K562 (cell line): ENCODE measurements around the gene CDC42EP2. TPM values are rescaled to one million over a fixed set of nuclear protein-coding genes. Genes with fewer than 3 reads are reported as not detected.

Experiments
- ATAC-seq: fragments of 200-7000 bp; cut with Tn5 transposase; 3 replicates; pipeline ENCODE4 v1.9.1; 2020; ENCODE audit warnings: moderate library complexity
- BruUV-seq: library from RNA; stranded (reverse); fragments of 400-500 nt; replicated peaks from 2 replicates; lab custom pipeline; 2021; lab: Mats Ljungman, UMichigan
- CTCF ChIA-PET: fragments of 300-600 bp; formaldehyde crosslinking; extraction: SDS; loops from one replicate; lab custom pipeline; 2021; ENCODE audit warnings: low intra/inter-chr PET ratio; lab: Yijun Ruan, JAX
- POLR2A ChIA-PET: fragments of 300-600, 350-650 bp; sonication (Branson Sonifier 250); formaldehyde crosslinking; extraction: SDS; loops from one replicate; lab custom pipeline; 2021; ENCODE audit warnings: antibody characterized with exemption, inconsistent platforms; lab: Yijun Ruan, JAX
- DNase-seq, 4 experiments: peaks; one replicate each; pipeline versions ENCODE4 v3.0.0 to v3.0.0-alpha.2; 2011 to 2018; ENCODE audit warnings: low spot score in 3 of 4, mixed read lengths in 3 of 4; ENCODE audit errors: extremely low read depth in 1 of 4
- FAIRE-seq: peaks from 2 replicates; lab custom pipeline; 2011; peaks lifted over from hg19 to GRCh38; lab: Jason Lieb, UNC
- H2AFZ ChIP-seq: 2 replicates; pipeline ENCODE4 v1.6.0; 2011; ENCODE audit warnings: low read depth, low read length, control low read depth, inconsistent platforms
- H3K27ac ChIP-seq: fragments of 200-600 bp; 3 replicates; pipeline ENCODE4 v1.8.0; 2011; ENCODE audit warnings: low read depth, mild to moderate bottlenecking, control low read depth, inconsistent platforms, low read length, moderate library complexity, mixed read lengths; ENCODE audit errors: extremely low read depth
- H3K27me3 ChIP-seq, 2 experiments: fragments of 300-600 bp in 1 of 2; 2 replicates in 1 of 2; 3 replicates in 1 of 2; pipeline versions ENCODE4 v1.6.0 to v1.8.0; 2011; ENCODE audit warnings: inconsistent platforms in 2 of 2, low read length in 2 of 2, mild to moderate bottlenecking in 1 of 2, mixed read lengths in 1 of 2, moderate library complexity in 1 of 2; ENCODE audit not compliant: control insufficient read depth in 2 of 2, insufficient read depth in 2 of 2
- H3K36me3 ChIP-seq: fragments of 300-600 bp; 3 replicates; pipeline ENCODE4 v1.8.0; 2011; ENCODE audit warnings: mild to moderate bottlenecking, low read length, inconsistent platforms; ENCODE audit not compliant: control insufficient read depth, insufficient read depth
- H3K4me1 ChIP-seq, 2 experiments: fragments of 200-600 bp in 1 of 2; replicated peaks in 1 of 2; 2 replicates in 1 of 2; 3 replicates in 1 of 2; pipeline versions ENCODE4 v1.5.1 to v1.8.0; 2011; ENCODE audit warnings: inconsistent platforms in 2 of 2, low read length in 2 of 2, mild to moderate bottlenecking in 1 of 2, mixed read lengths in 1 of 2, moderate library complexity in 1 of 2; ENCODE audit not compliant: control insufficient read depth in 2 of 2, insufficient read depth in 2 of 2
- H3K4me2 ChIP-seq: 2 replicates; pipeline ENCODE4 v1.6.1; 2011; ENCODE audit warnings: low read length, control low read depth, inconsistent platforms, mixed read lengths; ENCODE audit not compliant: insufficient read depth
- H3K4me3 ChIP-seq: fragments of 200-600 bp; sonication (generic), shearing (Covaris generic); 2 replicates; pipeline ENCODE4 v1.5.1; 2016; ENCODE audit warnings: control low read depth, inconsistent platforms
- H3K79me2 ChIP-seq: fragments of 200-600 bp; 3 replicates; pipeline ENCODE4 v1.8.0; 2011; ENCODE audit warnings: low read length, inconsistent platforms; ENCODE audit not compliant: control insufficient read depth, insufficient read depth
- H3K9ac ChIP-seq, 2 experiments: 2 replicates each; pipeline versions ENCODE4 v1.6.0 to v1.6.1; 2011; ENCODE audit warnings: low read depth in 2 of 2, low read length in 2 of 2, control low read depth in 1 of 2, inconsistent platforms in 1 of 2, mild to moderate bottlenecking in 1 of 2, mixed read lengths in 1 of 2; ENCODE audit not compliant: insufficient read depth in 1 of 2
- H3K9me1 ChIP-seq: one replicate; pipeline ENCODE4 v1.6.0; 2011; ENCODE audit warnings: inconsistent platforms, mild to moderate bottlenecking, low read length, moderate library complexity; ENCODE audit not compliant: control insufficient read depth, insufficient read depth
- H3K9me3 ChIP-seq: replicated peaks from 2 replicates; pipeline ENCODE4 v1.5.1; 2011; ENCODE audit warnings: low read depth, low read length, inconsistent platforms; ENCODE audit not compliant: control insufficient read depth, insufficient read depth
- H4K20me1 ChIP-seq: replicated peaks from 2 replicates; pipeline ENCODE4 v1.6.1; 2011; ENCODE audit warnings: low read length, inconsistent platforms, mixed read lengths; ENCODE audit not compliant: control insufficient read depth, insufficient read depth
- BHLHE40 ChIP-seq: IDR thresholded peaks from 2 replicates; pipeline ENCODE4 v1.6.1; 2011; ENCODE audit warnings: low read length, improper control_type of control experiment
- GABPA ChIP-seq: fragments of 200-800 bp; sonication (Bioruptor generic); conservative IDR thresholded peaks from 2 replicates; pipeline ENCODE4 v1.6.1; 2016; ENCODE audit warnings: low read depth, missing genetic modification characterization, missing compliant biosample characterization
- NFYB ChIP-seq: IDR thresholded peaks from 2 replicates; pipeline ENCODE4 v1.6.1; 2011; ENCODE audit warnings: mild to moderate bottlenecking, moderate library complexity; ENCODE audit not compliant: insufficient read length; ENCODE audit errors: extremely low read depth
- PBX2 ChIP-seq, 2 experiments: IDR thresholded peaks in 1 of 2; conservative IDR thresholded peaks in 1 of 2; 2 replicates each; pipeline ENCODE4 v1.6.1; 2016; ENCODE audit warnings: low read depth in 2 of 2, mild to moderate bottlenecking in 1 of 2, missing compliant biosample characterization in 1 of 2, missing genetic modification characterization in 1 of 2, moderate library complexity in 1 of 2
- POLR2G ChIP-seq: fragments of 200-400 bp; formaldehyde crosslinking; IDR thresholded peaks from 2 replicates; pipeline ENCODE4 v1.6.1; 2017; ENCODE audit warnings: low read depth, mild to moderate bottlenecking, antibody characterized with exemption, low read length, moderate library complexity
- SMC3 ChIP-seq: conservative IDR thresholded peaks from 2 replicates; pipeline ENCODE4 v1.6.1; 2011; ENCODE audit warnings: low read depth, low read length, improper control_type of control experiment; ENCODE audit not compliant: insufficient read depth
- SP2 ChIP-seq: IDR thresholded peaks from 2 replicates; pipeline ENCODE4 v1.6.1; 2011; ENCODE audit warnings: mild to moderate bottlenecking, low read depth, low read length, moderate library complexity; ENCODE audit not compliant: poor library complexity, severe bottlenecking; ENCODE audit errors: extremely low read depth
- SRSF9 ChIP-seq: fragments of 200-400 bp; formaldehyde crosslinking; IDR thresholded peaks from 2 replicates; pipeline ENCODE4 v1.6.1; 2017; ENCODE audit warnings: low read depth, low read length, borderline replicate concordance
- THRB ChIP-seq: fragments of 450-650 bp; formaldehyde crosslinking; conservative IDR thresholded peaks from 2 replicates; pipeline ENCODE4 v1.4.0; 2022; ENCODE audit warnings: mild to moderate bottlenecking, missing genetic modification characterization
- XRCC3 ChIP-seq: fragments of 450-650 bp; IDR thresholded peaks from 2 replicates; pipeline ENCODE4 v1.6.1; 2017; ENCODE audit warnings: mild to moderate bottlenecking, moderate library complexity
- YY1 ChIP-seq, 3 experiments: IDR thresholded peaks; 2 replicates each; pipeline ENCODE4 v1.6.1; 2011; ENCODE audit warnings: low read length in 2 of 3, mild to moderate bottlenecking in 2 of 3, moderate library complexity in 2 of 3, borderline replicate concordance in 1 of 3, control low read depth in 1 of 3, low read depth in 1 of 3; ENCODE audit not compliant: insufficient read depth in 3 of 3, insufficient replicate concordance in 2 of 3, control insufficient read depth in 1 of 3, insufficient read length in 1 of 3; ENCODE audit errors: extremely low read depth in 1 of 3
- ZC3H4 ChIP-seq: sonication (generic); formaldehyde crosslinking; IDR thresholded peaks from 2 replicates; pipeline ENCODE4 v1.9.0; 2021; ENCODE audit warnings: missing genetic modification reagents, borderline replicate concordance
- ZNF274 ChIP-seq: IDR thresholded peaks from 2 replicates; pipeline ENCODE4 v1.6.1; 2011; ENCODE audit warnings: low read depth, mild to moderate bottlenecking, low read length, moderate library complexity, borderline replicate concordance
- ZNF699 ChIP-seq: fragments of 250-450 bp; sonication (Bioruptor Pico); IDR thresholded peaks from 2 replicates; pipeline ENCODE4 v1.8.0; 2021; ENCODE audit warnings: mild to moderate bottlenecking, moderate library complexity; ENCODE audit not compliant: insufficient replicate concordance
- WGBS: fragments of 100-300 bp; shearing (Covaris generic); methylation state at CpG from one replicate; pipeline ENCODE4 v1.1.6; 2016; ENCODE audit warnings: low coverage, mixed read lengths; ENCODE audit not compliant: insufficient coverage; ENCODE audit errors: missing lambda C conversion rate; 5-methylcytosine and 5-hydroxymethylcytosine counted together
- in situ Hi-C: fragments of 300-500 bp; cut with MboI; formaldehyde crosslinking; loops from 4 replicates; pipeline ENCODE4 v1.15.0; 2018; ENCODE audit warnings: inconsistent platforms, mixed read lengths
- intact Hi-C: fragments of 100-400 bp; cut with micrococcal nuclease; formaldehyde crosslinking; loops from 2 replicates; pipeline ENCODE4 v1.14.2; 2022
- polyA plus RNA-seq, 8 experiments: library from polyadenylated mRNA; depleted of rRNA in 4 of 8; stranded (reverse) in 5 of 8; unstranded in 3 of 8; fragments of >200 nt; fragmentation: Nextera tagmentation in 2 of 8; fragmentation: Illumina TruSeq in 1 of 8; extraction: Ambion mirVana in 2 of 8; extraction: Trizol in 1 of 8; gene quantifications; 2 replicates each; pipeline versions ENCODE4 v1.2.1 to v1.2.3, GENCODE V29; 2011 to 2014; ENCODE audit warnings: inconsistent platforms in 1 of 8, missing spikeins in 1 of 8
- total RNA-seq, 7 experiments: library from RNA; depleted of rRNA in 6 of 7; stranded (reverse); fragments of >200 nt in 6 of 7; fragmentation: Illumina TruSeq in 2 of 7; extraction: Trizol in 2 of 7; gene quantifications; 2 replicates each; pipeline versions ENCODE4 v1.2.1 to v1.2.3, GENCODE V29; 2011 to 2021; ENCODE audit warnings: low replicate concordance in 1 of 7
- TF ChIP-seq, protein P1 (sequence below): fragments of 450-650 bp; IDR thresholded peaks from 2 replicates; pipeline ENCODE4 v1.6.1; 2017; ENCODE audit warnings: mild to moderate bottlenecking, moderate library complexity

CDC42EP2 gene
- total and polyA plus RNA-seq, 9 of the 15 experiments (the other 6 are each of a cell fraction or from before 2014, with no cell fraction given): 0.27 to 3.5 (median 0.83) TPM; not detected in 1

DNA sequence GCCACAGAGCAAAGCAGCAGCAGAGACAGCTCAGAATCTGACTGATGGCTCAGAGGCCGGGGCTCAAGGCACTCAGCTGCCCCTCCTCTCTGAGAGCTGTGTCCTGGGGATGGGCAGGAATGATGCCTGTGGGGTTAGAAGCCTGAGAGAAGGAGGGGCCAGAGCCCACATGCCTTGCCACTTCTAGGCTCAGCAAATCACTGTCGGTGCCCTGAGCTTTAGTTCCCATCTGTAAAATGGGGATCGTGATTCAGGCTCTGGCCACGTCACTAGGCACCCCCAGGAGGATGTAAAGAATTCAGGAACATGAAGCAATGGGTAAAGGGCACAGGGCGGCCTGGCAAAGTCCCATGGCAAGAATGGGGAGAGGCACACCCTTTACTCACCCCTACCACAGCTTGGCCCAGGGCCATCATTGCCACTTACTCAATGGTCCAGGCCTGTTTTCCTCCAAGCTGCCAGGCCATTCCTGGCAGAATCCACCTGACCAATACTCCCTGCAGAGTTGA is 3.4 kb upstream of the CDC42EP2 start:
- Histone ChIP-seq H4K20me1 (no peaks in the 10 kb centered on the region), H3K4me3 (no peak overlapping the region), H2AFZ (no peak overlapping the region), H3K27ac (no peak overlapping the region), H3K9me3 (no peaks in the 10 kb centered on the region), H3K27me3 (no peaks in the 10 kb centered on the region), H3K4me1 (peaks cover 11 to 45% of the 10 kb centered on the region in 2 experiments; a peak in 4 of 5 replicates), H3K4me2 (no peak overlapping the region), H3K9ac (peak overlapping the region in 1 of 2 experiments; percentile 70; a peak in 1 of 4 replicates), H3K79me2 (peaks cover 6% of the 10 kb centered on the region; the same call in 2 of the 3 replicates), H3K9me1 (no peaks in the 10 kb centered on the region), H3K36me3 (no peaks in the 10 kb centered on the region)
- DNase-seq: no peak
- WGBS: 61% methylated on average over 4 of the region's 5 CpGs
- in situ Hi-C loops: no loop called here
- BruUV-seq: no TSS peak
- POLR2A ChIA-PET: interaction anchor here (0.6 to 2.8 kb wide), 15 partner anchors 9 to 241 kb away, joined by 3 to 10 read pairs (median 3); partner anchors contain the start of genes DPF2, MALAT1 and NEAT1
- FAIRE-seq: no peak
- no peak for ATAC-seq
- CTCF ChIA-PET: no interaction called here
- intact Hi-C loops: loop anchor here (10.0 kb wide), 2 partner anchors 86 to 196 kb away; partner anchors contain the start of genes TM7SF2 and ZNHIT2
- no peak for TF ChIP-seq PBX2 (CRISPR knock-in tag; IDR thresholded peaks at IDR 0.05; ENCODE audit: low read depth)
- TF ChIP-seq PBX2 (tag; conservative IDR thresholded peaks at IDR 0.05; ENCODE audit: low read depth): no peak
- no peak for TF ChIP-seq XRCC3
- no peak for TF ChIP-seq YY1 (IDR thresholded peaks at IDR 0.05; ENCODE audit: borderline replicate concordance in 1 of 3, control insufficient read depth in 1 of 3, extremely low read depth in 1 of 3, insufficient read depth in 3 of 3, insufficient read length in 1 of 3, insufficient replicate concordance in 2 of 3, low read depth in 1 of 3, low read length in 2 of 3)
- TF ChIP-seq, protein P1, sequence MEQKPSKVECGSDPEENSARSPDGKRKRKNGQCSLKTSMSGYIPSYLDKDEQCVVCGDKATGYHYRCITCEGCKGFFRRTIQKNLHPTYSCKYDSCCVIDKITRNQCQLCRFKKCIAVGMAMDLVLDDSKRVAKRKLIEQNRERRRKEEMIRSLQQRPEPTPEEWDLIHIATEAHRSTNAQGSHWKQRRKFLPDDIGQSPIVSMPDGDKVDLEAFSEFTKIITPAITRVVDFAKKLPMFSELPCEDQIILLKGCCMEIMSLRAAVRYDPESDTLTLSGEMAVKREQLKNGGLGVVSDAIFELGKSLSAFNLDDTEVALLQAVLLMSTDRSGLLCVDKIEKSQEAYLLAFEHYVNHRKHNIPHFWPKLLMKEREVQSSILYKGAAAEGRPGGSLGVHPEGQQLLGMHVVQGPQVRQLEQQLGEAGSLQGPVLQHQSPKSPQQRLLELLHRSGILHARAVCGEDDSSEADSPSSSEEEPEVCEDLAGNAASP: no peak
- TF ChIP-seq POLR2G: no peak
- TF ChIP-seq ZC3H4 (CRISPR knock-in tag): no peak
- no peak for TF ChIP-seq THRB (CRISPR knock-in tag)
- no peak for TF ChIP-seq ZNF699
- TF ChIP-seq NFYB: no peak
- no peak for TF ChIP-seq GABPA
- TF ChIP-seq BHLHE40: no peak
- no peak for TF ChIP-seq SMC3
- TF ChIP-seq SRSF9: no peak
- no peak for TF ChIP-seq SP2
- TF ChIP-seq ZNF274: no peak
